Adipocyte (in vitro differentiated cells): ENCODE measurements around the gene CELF1.
"Not testable (repeated sequence)": the region's sequence is repeated elsewhere in the genome, so short reads cannot be mapped to it uniquely, and the experiment has no call there.

Experiments
- DNase-seq: peaks from one replicate; pipeline ENCODE4 v3.0.0-alpha.2; 2015; ENCODE audit warnings: low read depth
- H3K27me3 ChIP-seq: replicated peaks from 2 replicates; pipeline ENCODE4 v1.7.0; 2013; ENCODE audit warnings: mild to moderate bottlenecking, low read length, moderate library complexity; ENCODE audit not compliant: control insufficient read depth, insufficient read depth
- H3K36me3 ChIP-seq: 2 replicates; pipeline ENCODE4 v1.7.0; 2013; ENCODE audit warnings: low read length, mild to moderate bottlenecking, moderate library complexity; ENCODE audit not compliant: control insufficient read depth, insufficient read depth, severe bottlenecking
- H3K4me1 ChIP-seq: 2 replicates; pipeline ENCODE4 v1.7.0; 2013; ENCODE audit warnings: mild to moderate bottlenecking, low read length, moderate library complexity; ENCODE audit not compliant: control insufficient read depth, insufficient read depth
- H3K4me3 ChIP-seq: 2 replicates; pipeline ENCODE4 v1.7.0; 2013; ENCODE audit warnings: mild to moderate bottlenecking, low read length, moderate library complexity
- H3K9ac ChIP-seq: 2 replicates; pipeline ENCODE4 v1.7.0; 2013; ENCODE audit warnings: mild to moderate bottlenecking, low read length, moderate library complexity
- H3K9me3 ChIP-seq: 2 replicates; pipeline ENCODE4 v1.7.0; 2013; ENCODE audit warnings: mild to moderate bottlenecking, low read length, moderate library complexity; ENCODE audit not compliant: control insufficient read depth

CELF1 gene

GRCh38 chr11:47454258-47454671 lies 98.7 kb downstream of the CELF1 start:
- not testable (repeated sequence) for H3K4me3 ChIP-seq, H3K27me3 ChIP-seq, H3K9ac ChIP-seq, H3K4me1 ChIP-seq, H3K9me3 ChIP-seq, H3K36me3 ChIP-seq
- DNase-seq, result peak; percentile 89

GRCh38 chr11:47453365-47453764 lies 99.6 kb downstream of the CELF1 start:
- Histone ChIP-seq H3K4me3 (no peak overlapping the region), H3K4me1 (no peaks in the 10 kb centered on the region), H3K36me3 (peaks cover 3% of the 10 kb centered on the region), H3K9ac (no peak overlapping the region), H3K9me3 (no peaks in the 10 kb centered on the region), H3K27me3 (no peaks in the 10 kb centered on the region)
- DNase-seq, result no peak

GRCh38 chr11:47451990-47452389 lies 100.9 kb downstream of the CELF1 start:
- no peak for DNase-seq
- H3K4me3 ChIP-seq, result no peak overlapping the region

GRCh38 chr11:47451436-47451835 lies 101.5 kb downstream of the CELF1 start:
- H3K36me3 ChIP-seq, result peaks cover 8% of the 10 kb centered on the region
- no peak for DNase-seq
- H3K9ac ChIP-seq, result no peak overlapping the region
- no peak overlapping the region for H3K4me3 ChIP-seq
- no peaks in the 10 kb centered on the region for H3K27me3 ChIP-seq
- no peaks in the 10 kb centered on the region for H3K4me1 ChIP-seq
- H3K9me3 ChIP-seq, result no peaks in the 10 kb centered on the region

More at GRCh38 chr11:47451990-47452389, 100.9 kb downstream of the CELF1 start:
- H3K4me1 ChIP-seq, result no peaks in the 10 kb centered on the region
- H3K27me3 ChIP-seq, result no peaks in the 10 kb centered on the region
- H3K36me3 ChIP-seq, result peaks cover 8% of the 10 kb centered on the region
- no peak overlapping the region for H3K9ac ChIP-seq
- no peaks in the 10 kb centered on the region for H3K9me3 ChIP-seq

GRCh38 chr11:47449541-47449940 lies 103.4 kb downstream of the CELF1 start:
- no peaks in the 10 kb centered on the region for H3K27me3 ChIP-seq
- H3K36me3 ChIP-seq, result peaks cover 5% of the 10 kb centered on the region
- H3K9ac ChIP-seq, result no peak overlapping the region
- H3K4me3 ChIP-seq, result no peak overlapping the region
- H3K4me1 ChIP-seq, result no peaks in the 10 kb centered on the region
- no peak for DNase-seq
- H3K9me3 ChIP-seq, result no peaks in the 10 kb centered on the region

DNA sequence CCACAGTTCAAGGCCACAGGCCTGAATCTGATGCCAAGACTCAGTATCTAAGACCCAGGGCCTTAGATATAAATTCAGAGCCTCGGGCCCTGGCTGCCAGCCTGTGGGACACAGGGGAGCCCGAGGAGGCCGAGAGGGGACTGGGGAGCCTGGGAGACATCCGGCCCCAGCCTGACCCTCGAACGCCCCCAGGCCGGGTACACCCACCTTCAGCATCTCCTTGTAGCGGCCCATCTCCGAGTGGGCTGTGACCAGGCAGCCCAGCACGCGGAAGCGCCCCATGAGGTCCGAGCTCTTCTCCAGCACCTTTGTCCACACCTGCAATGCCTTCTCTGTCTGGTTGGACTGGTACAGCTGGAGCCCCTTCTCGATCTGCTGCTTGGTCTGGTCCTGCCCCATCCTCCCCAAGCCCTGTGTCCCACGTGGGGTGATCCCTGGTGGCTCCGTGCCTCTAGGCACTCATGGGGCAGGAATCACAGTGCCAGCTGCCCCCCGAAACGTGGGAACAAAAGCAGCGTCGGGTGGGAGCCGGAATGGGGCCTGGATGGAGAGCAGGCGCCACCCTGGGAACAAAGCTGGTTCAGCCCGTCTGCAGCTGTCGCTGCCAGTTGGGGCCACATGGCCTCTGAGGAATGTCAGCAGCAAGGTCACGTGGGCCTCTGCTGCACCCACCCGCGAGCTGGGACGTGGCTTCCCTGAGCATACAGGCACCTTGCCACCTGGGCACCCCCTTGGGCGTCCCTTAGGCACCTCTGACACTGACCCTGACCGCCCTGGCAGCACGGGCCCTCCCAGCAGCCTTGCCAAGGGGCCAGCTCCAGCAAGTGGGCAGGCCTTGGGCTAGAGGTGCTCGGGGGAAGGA lies 104.1 kb downstream of the CELF1 start, which contains the start of gene RAPSN:
Gene RAPSN (minus strand): TSS at position 571 of the 862 bp plus-strand sequence. CDS start 172 bp downstream, at position 399.
- no peaks in the 10 kb centered on the region for H3K9me3 ChIP-seq
- no peak for DNase-seq
- H3K4me1 ChIP-seq, result no peaks in the 10 kb centered on the region
- peaks cover 5% of the 10 kb centered on the region for H3K36me3 ChIP-seq
- H3K27me3 ChIP-seq, result no peaks in the 10 kb centered on the region
- no peak within 1 kb of the TSS for H3K4me3 ChIP-seq
- no peak within 1 kb of the TSS for H3K9ac ChIP-seq

GRCh38 chr11:47447906-47448305 lies 105.0 kb downstream of the CELF1 start:
- no peaks in the 10 kb centered on the region for H3K27me3 ChIP-seq
- H3K4me3 ChIP-seq, result no peak overlapping the region
- no peak for DNase-seq
- no peak overlapping the region for H3K9ac ChIP-seq
- H3K9me3 ChIP-seq, result no peaks in the 10 kb centered on the region
- H3K36me3 ChIP-seq, result peaks cover 5% of the 10 kb centered on the region
- no peaks in the 10 kb centered on the region for H3K4me1 ChIP-seq

DNA sequence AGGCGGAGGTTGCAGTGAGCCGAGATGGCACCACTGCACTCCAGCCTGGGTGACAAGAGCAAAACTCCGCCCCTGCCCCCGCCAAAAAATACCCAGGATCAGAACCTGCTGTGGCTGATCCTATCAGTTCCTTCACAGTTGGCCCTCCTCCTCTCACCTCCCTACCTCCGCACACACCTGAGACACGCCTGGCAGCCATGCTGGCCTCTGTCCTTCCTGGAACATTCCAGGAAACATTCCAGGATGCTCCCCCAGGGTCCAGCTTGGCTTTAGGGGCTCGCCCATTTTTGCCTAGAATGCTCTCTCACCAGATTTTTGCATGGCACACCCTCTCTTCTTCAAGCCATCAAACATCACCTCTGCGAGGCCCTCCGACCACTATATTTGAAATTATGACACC lies 106.1 kb downstream of the CELF1 start:
- Histone ChIP-seq H3K4me1 (no peaks in the 10 kb centered on the region), H3K9me3 (no peaks in the 10 kb centered on the region), H3K36me3 (peaks cover 5% of the 10 kb centered on the region), H3K27me3 (no peaks in the 10 kb centered on the region), H3K9ac (no peak overlapping the region), H3K4me3 (no peak overlapping the region)
- no peak for DNase-seq

DNA sequence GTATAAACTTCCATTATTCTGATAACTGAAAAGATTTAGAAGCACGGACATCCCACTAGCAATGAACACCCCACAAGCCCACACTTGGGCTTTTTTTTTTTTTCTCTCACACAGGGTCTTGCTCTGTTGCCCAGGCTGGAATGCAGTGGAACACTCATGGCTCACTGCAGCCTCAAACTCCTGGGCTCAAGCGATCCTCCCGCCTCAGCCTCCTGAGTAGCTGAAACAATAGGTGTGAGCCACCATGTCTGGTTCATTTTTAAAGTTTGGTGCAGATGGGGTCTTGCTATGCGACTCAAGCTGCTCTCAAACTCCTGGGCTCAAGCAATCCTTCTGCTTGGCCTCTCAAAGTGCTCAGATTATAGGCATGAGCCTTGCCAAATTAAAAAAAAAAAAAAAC lies 107.1 kb downstream of the CELF1 start:
- Histone ChIP-seq H3K4me3 (no peak overlapping the region), H3K9me3 (no peaks in the 10 kb centered on the region), H3K36me3 (peaks cover 5% of the 10 kb centered on the region), H3K27me3 (no peaks in the 10 kb centered on the region), H3K9ac (no peak overlapping the region), H3K4me1 (no peaks in the 10 kb centered on the region)
- no peak for DNase-seq

GRCh38 chr11:47443817-47444216 lies 109.1 kb downstream of the CELF1 start:
- no peak overlapping the region for H3K4me3 ChIP-seq
- H3K27me3 ChIP-seq, result no peaks in the 10 kb centered on the region
- H3K9me3 ChIP-seq, result no peaks in the 10 kb centered on the region
- no peaks in the 10 kb centered on the region for H3K4me1 ChIP-seq
- H3K36me3 ChIP-seq, result peaks cover 5% of the 10 kb centered on the region
- DNase-seq, result no peak
- no peak overlapping the region for H3K9ac ChIP-seq

DNA sequence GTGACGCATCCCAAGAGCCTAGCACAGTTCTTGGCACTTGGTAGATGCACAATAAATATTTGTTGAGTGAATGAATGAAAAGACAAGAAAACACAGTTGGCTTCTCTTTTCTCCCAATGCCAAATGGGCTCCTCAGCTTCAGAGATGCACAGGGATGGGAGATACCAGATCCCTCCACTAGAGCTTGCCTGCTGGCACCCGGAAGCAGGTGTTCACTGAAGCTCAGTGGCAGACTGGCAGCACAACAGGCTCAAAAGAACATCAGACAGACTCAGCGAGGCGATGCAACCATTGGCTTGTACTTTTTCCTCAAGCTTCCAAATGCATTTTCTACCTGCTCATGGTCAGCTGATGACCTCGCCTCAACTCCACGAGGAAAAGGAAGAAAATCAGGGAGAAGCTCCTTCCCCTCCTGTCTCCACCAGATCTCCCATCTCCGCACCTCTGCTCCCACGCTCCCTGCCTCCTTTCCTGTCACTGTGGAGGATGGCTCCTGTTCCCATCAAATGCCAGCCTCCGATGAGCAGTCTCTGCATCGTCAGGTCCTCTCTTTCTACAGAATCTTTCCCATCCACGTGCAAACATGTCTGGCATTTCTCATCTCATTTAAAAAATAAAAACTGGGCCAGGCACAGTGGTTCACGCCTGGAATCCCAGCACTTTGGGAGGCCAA lies 109.8 kb downstream of the CELF1 start:
- Histone ChIP-seq H3K27me3 (no peaks in the 10 kb centered on the region), H3K9ac (no peak overlapping the region), H3K9me3 (no peaks in the 10 kb centered on the region), H3K36me3 (peaks cover 5% of the 10 kb centered on the region), H3K4me1 (peaks cover 3% of the 10 kb centered on the region), H3K4me3 (no peak overlapping the region)
- no peak for DNase-seq
